SK-N-MC (cell line): Measurements from ENCODE around the gene UTP3.

Experiments
- EZH2 ChIP-seq: fragments of 200-600 bp; sonication (generic); IDR thresholded peaks from one replicate; pipeline ENCODE4 v1.6.1; 2017; ENCODE audit warnings: antibody characterized with exemption
- POLR2AphosphoS5 ChIP-seq: IDR thresholded peaks from 2 replicates; pipeline ENCODE4 v1.6.1; 2012; ENCODE audit warnings: mild to moderate bottlenecking, low read depth, low read length, borderline replicate concordance

- no peak for TF ChIP-seq POLR2AphosphoS5
- no peak for TF ChIP-seq EZH2
These were observed 36.1 kb downstream of the UTP3 start for GRCh38 chr4:70724463-70724862.
